Activated gamma-delta T cell treated with Interleukin-2 at 50 U/mL for 16 hours (primary cell): ENCODE measurements around the gene SLC38A11.
"Not testable (repeated sequence)": the region's sequence is repeated elsewhere in the genome, so short reads cannot be mapped to it uniquely, and the experiment has no call there.

ENCODE experiments used
- DNase-seq: peaks from one replicate; pipeline ENCODE4 v3.0.0-alpha.2; 2020

SLC38A11 gene

DNA sequence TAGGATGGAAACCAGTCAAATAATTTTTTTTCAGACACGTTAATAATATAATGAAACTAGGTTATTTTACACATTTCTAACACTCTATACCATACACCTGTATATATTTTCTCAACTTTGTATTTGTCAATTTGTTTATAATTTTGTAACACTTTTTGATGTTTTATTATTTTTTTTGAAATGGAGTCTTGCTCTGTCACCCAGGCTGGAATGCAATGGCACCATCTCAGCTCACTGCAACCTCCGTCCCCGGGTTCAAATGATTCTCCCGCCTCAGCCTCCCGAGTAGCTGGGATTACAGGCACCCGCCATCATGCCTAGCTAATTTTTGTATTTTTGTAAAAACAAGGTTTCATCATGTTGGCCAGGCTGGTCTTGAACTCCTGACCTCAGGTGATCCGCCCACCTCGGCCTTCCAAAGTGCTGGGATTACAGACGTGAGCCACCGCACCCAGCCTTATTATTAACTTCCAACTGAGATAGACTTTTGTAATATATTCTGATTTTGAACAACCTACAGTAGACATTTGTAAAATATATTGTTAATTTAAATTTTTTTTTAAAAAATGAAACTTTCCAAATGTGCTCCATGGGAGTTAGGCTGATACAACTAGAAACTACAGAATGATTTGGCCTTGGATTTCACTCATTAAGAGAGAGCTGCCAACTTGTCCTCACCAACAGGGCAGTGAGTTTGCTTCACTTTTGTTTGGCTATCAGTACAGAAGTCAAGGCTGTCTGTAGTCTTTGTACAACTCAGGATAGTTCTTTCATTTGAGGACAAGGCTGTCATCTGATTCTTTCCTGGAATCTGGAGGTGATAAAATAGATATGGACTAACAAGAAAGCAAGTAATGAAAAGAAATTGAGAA lies 79.8 kb downstream of the SLC38A11 start:
- DNase-seq, result no peak

DNA sequence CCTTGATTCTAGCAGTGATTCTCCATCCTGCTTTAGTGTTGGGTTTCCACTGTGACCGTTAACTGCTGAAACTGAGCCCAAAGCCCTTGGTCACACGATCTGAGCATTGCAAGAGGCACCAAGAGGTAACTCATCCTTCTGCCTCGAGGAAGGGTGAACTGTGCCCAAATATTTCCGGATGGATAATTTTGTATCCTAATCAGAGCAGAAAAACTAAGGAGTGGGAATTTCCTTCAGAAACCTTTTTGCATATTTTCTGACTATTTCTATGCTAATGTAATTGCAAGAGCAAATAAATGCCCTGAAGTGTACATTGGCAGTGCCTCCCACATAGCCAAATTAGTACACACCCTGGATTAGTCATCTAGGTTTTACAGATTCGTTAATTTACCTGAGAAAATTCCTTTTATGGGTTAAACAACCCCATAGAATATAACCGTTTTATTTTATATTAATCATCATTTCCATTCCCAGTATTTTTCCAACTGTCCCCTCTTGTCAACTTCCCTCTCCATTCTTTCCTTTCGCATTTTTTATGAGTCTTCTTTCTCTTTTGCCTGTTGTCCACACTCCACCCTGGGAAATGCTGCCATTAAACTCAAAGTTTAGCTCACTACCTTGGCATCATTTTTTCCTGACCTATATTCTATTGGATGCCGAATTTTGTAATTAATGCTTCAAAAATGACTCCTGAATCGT lies 82.0 kb downstream of the SLC38A11 start:
- DNase-seq, result no peak

DNA sequence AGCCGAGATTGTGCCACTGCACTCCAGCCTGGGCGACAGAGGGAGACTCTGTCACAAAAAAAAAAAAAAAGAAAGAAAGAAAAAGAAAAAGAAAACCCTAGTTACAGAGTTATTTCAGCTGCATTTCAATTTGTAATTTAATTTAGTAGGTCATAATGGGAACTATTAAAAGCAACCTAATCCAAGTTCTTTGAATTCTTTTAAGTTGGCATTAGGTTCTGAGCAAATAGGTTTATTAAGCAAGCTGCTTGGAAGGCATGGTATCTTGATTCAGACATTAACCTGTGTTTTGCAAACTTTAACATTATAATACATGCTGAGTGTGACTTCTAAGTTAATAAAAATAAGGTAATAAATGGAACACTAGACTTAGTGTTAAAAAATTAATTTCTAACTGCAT lies 83.9 kb downstream of the SLC38A11 start:
- DNase-seq, result no peak

DNA sequence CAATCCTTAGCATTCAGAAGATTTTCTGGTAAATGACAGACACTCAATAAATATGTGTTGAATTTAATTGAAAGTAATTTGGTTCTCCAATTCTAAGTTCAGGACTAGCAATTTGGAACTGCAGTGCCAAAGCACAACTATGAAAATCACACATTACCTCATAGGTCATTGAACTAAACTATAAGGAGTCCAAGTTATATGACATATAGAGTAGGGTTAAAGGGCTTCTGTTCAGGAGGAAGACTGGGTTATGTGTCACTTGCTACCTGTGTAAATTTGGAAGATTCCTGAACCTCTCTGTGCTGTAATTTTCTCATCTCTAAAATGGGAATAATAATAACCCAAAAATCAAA lies 85.9 kb downstream of the SLC38A11 start:
- no peak for DNase-seq

DNA sequence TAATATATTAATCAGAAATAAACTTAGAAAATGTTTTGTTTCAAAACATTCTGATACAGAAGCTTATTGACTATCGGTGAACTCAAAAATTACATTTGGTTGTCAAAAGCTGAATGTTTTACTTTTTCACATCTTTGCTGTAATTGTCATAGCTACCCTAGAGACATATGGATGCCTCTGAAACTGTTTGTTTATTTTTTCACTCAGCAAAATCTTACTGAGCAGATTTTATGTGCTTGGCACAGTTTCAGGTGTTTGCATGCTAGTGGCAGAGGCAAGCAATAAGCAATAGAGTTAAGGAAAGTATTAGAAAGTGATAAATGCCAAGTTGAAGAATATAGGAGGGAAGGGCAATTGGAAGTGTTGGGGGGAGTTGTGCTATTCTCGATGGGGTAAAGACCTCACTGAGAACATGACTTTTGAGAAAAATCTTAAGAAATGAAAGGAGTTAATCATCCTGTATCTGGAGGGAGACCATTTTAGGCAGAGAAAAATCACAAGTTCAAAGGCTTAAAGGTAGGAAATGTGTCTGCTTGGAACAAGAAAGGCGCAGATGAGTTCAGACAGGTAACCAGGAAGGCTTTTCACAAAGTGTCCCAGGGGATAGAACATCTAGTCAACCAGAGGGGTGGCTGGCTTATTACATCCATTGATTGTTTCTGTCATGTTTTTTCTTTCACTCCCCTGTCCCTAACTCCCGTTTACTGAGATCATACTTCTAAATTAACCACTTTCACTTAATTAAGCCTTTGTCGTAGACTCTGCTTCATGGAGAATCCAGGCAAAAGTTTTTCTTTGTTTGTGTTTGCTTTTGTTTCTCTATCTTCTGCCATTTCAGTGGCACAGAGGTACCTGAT lies 86.5 kb downstream of the SLC38A11 start:
- DNase-seq, result no peak

DNA sequence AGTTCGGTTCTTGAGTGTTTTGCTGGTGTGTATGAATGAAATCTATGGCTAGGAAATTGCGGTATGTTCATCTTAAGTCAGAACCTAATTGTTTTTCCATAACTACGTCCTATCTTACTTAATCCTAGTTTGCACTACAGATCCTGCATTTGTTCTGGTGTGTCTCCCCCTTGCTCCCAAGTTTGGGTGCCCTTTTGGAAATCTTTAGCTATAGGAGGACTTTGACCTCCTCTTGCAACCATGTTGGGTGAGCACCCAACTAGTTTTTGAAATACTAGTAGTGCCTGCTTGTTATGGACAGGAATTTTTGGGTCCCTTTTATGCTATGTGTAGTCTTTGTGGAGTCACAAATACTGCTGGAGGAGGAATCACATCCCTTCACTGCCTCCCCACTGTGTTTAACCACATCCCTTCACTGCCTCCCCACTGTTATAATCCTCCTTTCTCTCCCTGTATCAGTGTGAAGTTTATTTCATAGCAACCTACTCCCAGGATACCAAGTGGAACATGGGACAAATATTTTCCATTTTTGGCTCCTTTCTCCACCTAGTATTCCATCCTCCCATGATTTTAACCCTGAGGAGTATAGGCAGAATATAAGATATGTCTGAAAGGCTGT lies 87.4 kb downstream of the SLC38A11 start:
- DNase-seq, result no peak

DNA sequence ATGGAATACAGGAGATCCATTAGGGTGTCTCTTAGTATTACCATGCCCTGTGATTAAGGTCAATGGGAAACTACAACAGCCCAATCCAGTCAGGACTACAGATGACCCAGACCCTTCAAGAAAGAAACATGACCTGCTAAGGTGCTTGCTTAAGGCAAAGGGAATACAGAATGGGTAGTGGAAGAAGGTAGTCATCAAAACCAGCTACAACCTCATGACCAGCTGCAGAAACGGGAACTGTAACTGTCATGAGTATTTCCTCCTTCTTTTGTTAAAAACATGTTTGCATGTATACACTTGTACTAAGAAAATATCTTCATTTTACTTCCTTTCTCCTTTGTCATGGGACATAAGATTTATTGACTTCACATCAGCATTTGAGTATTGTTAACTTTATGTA lies 88.9 kb downstream of the SLC38A11 start:
- not testable (repeated sequence) for DNase-seq

DNA sequence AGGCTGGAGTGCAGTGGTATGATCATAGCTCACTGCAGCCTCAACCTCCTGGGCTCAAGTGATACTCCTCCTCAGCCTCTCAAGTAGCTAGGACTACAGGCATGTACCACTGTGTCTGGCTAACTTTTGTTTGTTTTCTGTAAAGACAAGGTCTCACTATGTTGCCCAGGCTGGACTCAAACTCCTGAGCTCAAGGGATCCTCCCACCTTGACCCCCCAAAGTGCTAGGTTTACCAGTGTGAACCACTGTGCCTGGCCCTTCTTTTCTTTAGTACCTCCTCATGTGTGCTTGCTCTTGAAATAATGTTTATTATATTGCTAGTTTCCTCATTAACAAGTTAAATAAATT lies 94.7 kb downstream of the SLC38A11 start:
- no peak for DNase-seq

DNA sequence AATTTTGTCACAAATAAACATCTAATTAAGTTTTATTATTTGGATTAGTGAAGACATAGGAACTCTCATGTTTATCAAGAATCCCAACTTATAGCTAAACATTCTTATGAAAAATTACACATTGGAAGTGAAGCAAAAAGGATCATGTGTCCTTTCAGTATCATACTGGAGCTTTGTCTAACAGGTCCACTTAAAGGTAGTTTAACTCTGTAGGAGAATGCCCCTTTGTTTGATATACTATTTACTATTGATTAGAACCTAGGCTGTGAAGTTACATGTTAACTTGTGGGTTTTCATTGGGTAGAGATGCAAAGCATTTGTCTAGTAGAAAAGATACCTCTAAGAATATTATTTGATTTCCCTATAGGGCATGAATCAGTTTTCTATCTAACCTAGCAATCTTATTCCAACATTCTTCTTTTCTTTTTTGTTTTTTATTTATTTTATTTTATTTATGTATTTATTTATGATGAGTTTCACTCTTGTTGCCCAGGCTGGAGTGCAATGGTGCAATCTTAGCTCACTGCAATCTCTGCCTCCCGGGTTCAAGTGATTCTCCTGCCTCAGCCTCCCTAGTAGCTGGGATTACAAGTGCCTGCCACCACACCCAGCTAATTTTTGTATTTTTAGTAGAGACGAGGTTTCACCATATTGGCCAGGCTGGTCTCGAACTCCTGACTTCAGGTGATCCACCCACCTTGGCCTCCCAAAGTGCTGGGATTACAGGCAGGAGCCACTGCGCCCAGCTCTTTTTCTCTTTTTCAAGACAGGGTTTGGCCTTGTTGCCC lies 95.2 kb downstream of the SLC38A11 start:
- DNase-seq, result not testable (repeated sequence)

DNA sequence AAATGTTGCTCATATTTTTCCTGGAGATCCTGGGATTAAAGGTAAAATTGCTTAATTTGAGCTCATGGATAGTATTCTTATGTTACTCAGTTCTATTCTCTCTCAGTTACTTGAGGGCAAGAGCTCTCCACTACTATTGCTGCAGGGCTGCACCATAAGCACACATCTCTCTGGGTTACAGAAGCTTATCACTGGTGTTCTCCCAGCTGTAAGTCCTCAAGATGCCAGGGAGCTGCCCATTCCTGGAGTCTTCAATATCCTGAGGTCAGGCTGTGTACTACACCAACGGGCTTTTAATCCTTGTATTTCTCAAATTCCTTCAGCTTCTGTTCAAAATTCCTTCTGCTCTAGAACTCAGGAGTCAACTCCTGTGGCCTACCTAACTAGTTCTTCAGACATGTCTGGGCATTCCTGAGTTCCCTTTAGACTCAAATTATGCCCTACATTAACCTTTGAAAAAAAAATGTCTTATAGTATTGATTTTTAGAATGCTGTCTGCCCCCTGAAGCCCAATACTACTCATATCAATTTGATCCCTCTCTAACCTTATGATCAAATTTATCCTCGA lies 96.0 kb downstream of the SLC38A11 start:
- no peak for DNase-seq

DNA sequence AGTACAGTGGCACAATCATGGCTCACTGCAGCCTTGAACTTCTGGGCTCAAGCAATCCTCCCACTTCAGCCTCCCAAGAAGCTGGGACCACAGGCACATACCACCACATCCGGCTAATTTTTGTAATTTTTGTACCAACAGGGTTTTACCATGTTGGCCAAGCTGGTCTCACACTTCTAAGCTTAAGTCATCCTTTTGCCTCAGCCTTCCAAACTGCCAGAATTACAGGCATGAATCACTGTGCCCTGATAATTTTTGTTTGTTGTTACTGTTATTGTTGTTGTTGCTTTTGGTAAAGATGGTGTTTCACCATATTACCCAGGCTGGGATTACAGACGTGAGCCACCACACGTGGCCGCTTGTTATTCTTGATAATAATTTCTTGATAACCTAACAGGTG lies 103.2 kb downstream of the SLC38A11 start:
- DNase-seq, result no peak

DNA sequence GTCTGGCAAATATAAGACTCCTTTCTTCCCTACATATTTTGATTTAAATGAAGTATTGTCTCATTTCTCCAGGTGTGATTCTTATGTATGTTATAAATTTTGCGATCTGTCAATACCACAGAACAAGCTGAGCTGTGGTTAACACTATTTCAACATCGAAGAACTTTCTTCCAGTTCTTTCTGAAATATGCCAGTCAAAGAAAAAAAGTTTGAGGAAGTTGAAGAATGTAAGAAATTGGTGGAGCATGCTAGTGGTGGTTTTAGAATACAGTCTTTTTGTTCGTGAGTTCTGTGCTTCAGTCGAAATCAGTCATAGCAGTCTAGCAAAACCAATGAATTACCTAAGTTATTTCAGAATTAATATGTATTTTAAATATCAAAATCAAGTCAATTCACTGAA lies 105.1 kb downstream of the SLC38A11 start:
- DNase-seq, result no peak

DNA sequence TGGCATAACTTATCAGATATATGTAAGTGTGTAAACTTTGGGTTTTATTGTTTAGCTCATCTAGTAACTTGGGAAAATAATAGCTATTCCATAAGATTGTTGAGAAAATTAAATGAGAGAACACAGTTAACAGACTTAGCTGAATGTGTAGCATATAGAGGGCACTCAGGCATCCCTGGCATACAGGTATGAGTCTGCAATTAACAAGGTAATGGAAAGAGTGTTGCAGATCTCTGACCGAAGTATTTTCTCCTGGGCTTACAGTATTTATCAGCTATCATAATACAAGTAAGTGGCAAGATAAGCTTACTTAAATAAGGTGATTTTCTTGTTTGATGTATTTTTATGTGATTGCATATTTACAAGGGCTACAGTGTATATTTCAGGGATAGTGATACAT lies 105.8 kb downstream of the SLC38A11 start:
- DNase-seq, result no peak

DNA sequence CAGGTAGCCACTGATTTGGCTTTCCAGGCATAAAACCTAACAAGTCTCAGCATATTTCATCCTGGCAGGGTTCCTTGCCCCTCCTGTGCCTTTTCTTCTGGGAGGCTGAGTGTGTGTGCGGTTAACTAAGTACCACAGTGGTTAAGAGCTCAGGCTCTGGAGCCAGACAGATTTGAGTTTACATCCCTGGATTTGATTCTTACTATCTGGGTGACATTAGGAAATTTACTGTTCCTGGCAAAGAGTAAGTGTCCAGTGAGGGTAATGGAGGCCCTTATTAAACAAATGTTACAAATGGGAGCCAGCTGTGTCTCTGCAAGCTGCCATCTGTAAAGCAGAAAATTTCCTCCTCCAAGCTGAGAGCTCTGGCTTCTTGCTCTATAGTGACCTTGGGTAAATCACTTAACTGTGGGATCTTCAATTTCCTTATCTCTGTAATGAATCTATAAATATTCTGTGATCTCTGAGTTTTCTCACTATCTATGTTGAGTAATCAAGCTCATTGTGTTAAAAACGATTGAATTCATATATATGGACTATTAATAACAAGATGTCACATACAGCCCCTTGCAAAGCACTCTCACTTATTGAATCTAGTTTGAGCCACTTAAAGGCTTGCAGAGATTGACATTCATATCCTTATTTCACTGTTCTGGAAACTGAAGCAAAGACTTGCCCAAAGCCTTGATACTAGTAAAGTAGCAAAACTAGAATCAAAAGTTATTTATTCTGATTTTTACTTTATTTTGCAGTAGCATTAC lies 107.2 kb downstream of the SLC38A11 start:
- no peak for DNase-seq

DNA sequence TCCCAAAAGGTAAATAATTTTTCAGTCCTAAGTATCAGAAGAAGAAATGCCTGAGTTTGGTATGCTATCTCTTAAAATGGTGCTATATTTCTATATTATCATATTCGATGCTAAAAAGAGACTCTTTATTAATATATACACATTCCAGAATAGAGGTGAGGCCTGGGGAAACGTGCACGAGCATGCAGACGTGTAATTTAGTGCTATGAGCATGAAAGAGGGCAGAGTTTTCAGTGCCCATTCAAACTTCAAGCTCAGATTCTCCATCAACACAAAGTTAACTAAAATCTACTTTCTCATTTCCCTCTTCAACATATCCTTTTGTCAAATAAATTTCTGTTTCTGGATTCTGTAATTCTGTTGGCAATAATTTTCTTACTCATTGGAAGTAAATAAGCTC lies 108.0 kb downstream of the SLC38A11 start:
- no peak for DNase-seq

DNA sequence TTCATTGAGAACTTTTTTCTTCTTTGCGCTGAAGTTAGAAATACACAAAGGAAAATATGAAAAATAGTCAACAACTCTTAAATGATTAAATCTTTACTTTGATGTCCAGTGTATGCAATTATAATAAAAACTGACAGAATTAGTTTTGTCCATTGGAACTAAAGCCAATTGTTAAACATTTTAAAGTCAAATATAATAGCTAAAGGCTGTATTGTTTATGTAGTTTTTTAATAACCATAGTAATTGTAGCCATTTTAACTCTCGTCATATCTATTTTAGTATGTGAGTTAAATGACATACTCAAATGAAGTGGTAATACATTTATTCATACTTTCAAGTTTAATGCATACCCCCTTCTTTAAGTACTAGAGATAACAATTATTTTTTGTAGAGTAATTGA lies 109.0 kb downstream of the SLC38A11 start:
- no peak for DNase-seq
